ENCODE measurements around the gene ADAM19. TPM values are rescaled to one million over a fixed set of nuclear protein-coding genes. Genes with fewer than 3 reads are reported as not detected.

Gene ADAM19
- total and polyA plus RNA-seq, 2 donors from 2014 or later = 0.88 to 9.2 TPM

DNA sequence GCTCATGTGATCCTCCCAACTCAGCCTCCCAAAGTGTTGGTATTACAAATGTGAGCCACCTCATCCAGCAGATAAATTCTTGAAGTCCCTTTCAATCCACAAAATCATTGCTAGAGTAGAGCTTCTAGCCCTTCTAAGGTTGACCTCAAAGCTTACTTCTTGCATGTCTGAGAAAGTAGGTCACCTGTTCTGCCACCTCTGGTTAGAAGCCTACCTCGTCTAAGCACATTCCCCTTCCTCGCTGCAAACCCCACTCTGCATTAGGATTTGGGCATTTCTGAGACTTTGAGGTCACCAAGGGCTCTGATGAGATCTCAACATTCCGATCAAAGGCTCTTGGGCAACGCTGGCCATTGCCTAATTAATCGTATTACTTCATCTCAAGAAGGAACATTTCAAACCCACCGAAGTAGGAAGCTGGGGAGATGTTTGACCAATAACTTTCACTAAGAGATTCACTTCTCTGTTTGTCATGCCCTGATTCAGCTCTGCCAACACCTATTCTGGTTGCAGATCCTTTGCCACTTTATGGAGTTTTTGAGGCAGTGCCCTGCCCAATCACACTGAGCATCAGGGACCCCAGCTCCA is 8.6 kb downstream of the ADAM19 start:
- Histone ChIP-seq H3K27ac (ENCODE audit: low read depth in 2 of 2, low read length in 2 of 2) (no peak overlapping the region), H3K36me3 (ENCODE audit: control insufficient read depth in 2 of 3, insufficient read depth in 3 of 3, low read length in 3 of 3) (no peaks in the 10 kb centered on the region), H3K27me3 (ENCODE audit: control insufficient read depth, insufficient read depth, low read length) (no peaks in the 10 kb centered on the region), H3K9ac (ENCODE audit: low read length in 3 of 3) (no peak overlapping the region), H3K4me1 (ENCODE audit: control insufficient read depth in 2 of 3, insufficient read depth in 2 of 3, low read depth in 1 of 3, low read length in 3 of 3) (peaks cover 0 to 11% (median 0%) of the 10 kb centered on the region in 3 donors), H3K4me3 (ENCODE audit: low read length in 3 of 3) (no peak overlapping the region), H3K9me3 (ENCODE audit: control insufficient read depth in 2 of 3, insufficient read depth in 1 of 3, low read length in 3 of 3) (no peaks in the 10 kb centered on the region)
- intact Hi-C loops (cut with DNase I) = no loop called here
- no peak for DNase-seq
- TF ChIP-seq, protein P1, sequence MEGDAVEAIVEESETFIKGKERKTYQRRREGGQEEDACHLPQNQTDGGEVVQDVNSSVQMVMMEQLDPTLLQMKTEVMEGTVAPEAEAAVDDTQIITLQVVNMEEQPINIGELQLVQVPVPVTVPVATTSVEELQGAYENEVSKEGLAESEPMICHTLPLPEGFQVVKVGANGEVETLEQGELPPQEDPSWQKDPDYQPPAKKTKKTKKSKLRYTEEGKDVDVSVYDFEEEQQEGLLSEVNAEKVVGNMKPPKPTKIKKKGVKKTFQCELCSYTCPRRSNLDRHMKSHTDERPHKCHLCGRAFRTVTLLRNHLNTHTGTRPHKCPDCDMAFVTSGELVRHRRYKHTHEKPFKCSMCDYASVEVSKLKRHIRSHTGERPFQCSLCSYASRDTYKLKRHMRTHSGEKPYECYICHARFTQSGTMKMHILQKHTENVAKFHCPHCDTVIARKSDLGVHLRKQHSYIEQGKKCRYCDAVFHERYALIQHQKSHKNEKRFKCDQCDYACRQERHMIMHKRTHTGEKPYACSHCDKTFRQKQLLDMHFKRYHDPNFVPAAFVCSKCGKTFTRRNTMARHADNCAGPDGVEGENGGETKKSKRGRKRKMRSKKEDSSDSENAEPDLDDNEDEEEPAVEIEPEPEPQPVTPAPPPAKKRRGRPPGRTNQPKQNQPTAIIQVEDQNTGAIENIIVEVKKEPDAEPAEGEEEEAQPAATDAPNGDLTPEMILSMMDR (IDR thresholded peaks at IDR 0.05; ENCODE audit: borderline replicate concordance, extremely low read depth, insufficient read depth) = no peak
- FAIRE-seq = no peak

DNA sequence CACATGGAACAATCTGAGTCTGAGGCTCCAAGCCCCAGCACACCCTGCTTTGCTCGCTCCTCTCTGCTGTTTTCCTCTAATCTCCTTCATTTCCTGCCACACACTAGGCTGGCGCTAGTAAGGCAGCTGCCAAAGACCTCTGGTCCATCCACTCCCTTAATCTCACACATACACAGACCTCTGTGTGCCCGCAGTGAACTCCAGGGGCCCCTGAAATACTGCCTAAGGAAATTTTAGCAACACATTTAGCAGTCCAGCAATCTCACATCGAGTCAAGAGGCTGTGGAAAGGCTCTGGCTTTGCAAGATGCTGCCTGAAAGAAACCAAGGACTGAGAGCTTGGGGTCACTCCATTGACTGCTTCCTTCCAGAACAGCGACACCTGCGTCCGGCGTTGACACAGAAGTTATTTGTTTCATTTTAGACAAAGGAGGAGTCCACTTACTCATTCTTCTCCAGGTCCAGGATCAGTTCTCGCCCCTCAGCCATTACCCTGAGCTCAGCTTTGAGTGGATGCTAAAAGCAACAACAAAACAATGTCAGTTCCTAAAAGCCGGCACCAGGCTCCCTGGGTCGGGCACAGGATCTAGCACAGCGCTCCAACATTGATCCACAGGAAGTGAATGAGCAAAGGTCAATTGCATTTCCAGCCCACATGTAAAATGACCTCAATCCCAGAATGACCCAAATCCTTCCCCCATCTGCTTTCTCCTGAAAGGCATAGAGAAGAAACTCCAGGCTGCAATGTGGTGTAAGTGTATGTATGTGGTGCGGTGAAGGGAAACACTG is 11.5 kb downstream of the ADAM19 start:
- intact Hi-C loops (cut with DNase I) = no loop called here
- H3K27ac ChIP-seq (ENCODE audit: low read depth in 2 of 2, low read length in 2 of 2) = peak overlapping the region in 1 of 2 donors; percentile 64
- H3K9ac ChIP-seq (ENCODE audit: low read length in 3 of 3) = no peak overlapping the region

GRCh38 chr5:157563373-157563928 is 12.1 kb downstream of the ADAM19 start:
- FAIRE-seq = no peak
- H3K27ac ChIP-seq (ENCODE audit: low read depth in 2 of 2, low read length in 2 of 2) = peak overlapping the region in 1 of 2 donors; percentile 64
- H3K4me1 ChIP-seq (ENCODE audit: control insufficient read depth in 2 of 3, insufficient read depth in 2 of 3, low read depth in 1 of 3, low read length in 3 of 3) = peaks cover 0 to 15% (median 0%) of the 10 kb centered on the region in 3 donors
- no peak overlapping the region for H3K4me3 ChIP-seq (ENCODE audit: low read length in 3 of 3)
- no peak for DNase-seq
- H3K9ac ChIP-seq (ENCODE audit: low read length in 3 of 3) = no peak overlapping the region
- H3K9me3 ChIP-seq (ENCODE audit: control insufficient read depth in 2 of 3, insufficient read depth in 1 of 3, low read length in 3 of 3) = no peaks in the 10 kb centered on the region
- intact Hi-C loops (cut with DNase I) = no loop called here
- TF ChIP-seq, protein P1 (IDR thresholded peaks at IDR 0.05; ENCODE audit: borderline replicate concordance, extremely low read depth, insufficient read depth) = no peak
- no peaks in the 10 kb centered on the region for H3K27me3 ChIP-seq (ENCODE audit: control insufficient read depth, insufficient read depth, low read length)
- no peaks in the 10 kb centered on the region for H3K36me3 ChIP-seq (ENCODE audit: control insufficient read depth in 2 of 3, insufficient read depth in 3 of 3, low read length in 3 of 3)

More for the DNA sequence above, 11.5 kb downstream of the ADAM19 start:
- no peaks in the 10 kb centered on the region for H3K27me3 ChIP-seq (ENCODE audit: control insufficient read depth, insufficient read depth, low read length)
- H3K4me1 ChIP-seq (ENCODE audit: control insufficient read depth in 2 of 3, insufficient read depth in 2 of 3, low read depth in 1 of 3, low read length in 3 of 3) = peaks cover 0 to 14% (median 0%) of the 10 kb centered on the region in 3 donors
- no peaks in the 10 kb centered on the region for H3K9me3 ChIP-seq (ENCODE audit: control insufficient read depth in 2 of 3, insufficient read depth in 1 of 3, low read length in 3 of 3)
- peak in 1 of 5 donors; percentile 55 for DNase-seq
- no peaks in the 10 kb centered on the region for H3K36me3 ChIP-seq (ENCODE audit: control insufficient read depth in 2 of 3, insufficient read depth in 3 of 3, low read length in 3 of 3)
- no peak for FAIRE-seq
- TF ChIP-seq, protein P1 (IDR thresholded peaks at IDR 0.05; ENCODE audit: borderline replicate concordance, extremely low read depth, insufficient read depth) = peak; percentile 10
- H3K4me3 ChIP-seq (ENCODE audit: low read length in 3 of 3) = no peak overlapping the region
